Right lobe of liver (tissue), 6 donors: ENCODE results near the gene PIK3CG. TPM values are rescaled to one million over a fixed set of nuclear protein-coding genes. Genes with fewer than 3 reads are reported as not detected.
"Not testable (repeated sequence)": the region's sequence is repeated elsewhere in the genome, so short reads cannot be mapped to it uniquely, and the experiment has no call there.

Source experiments
- ATAC-seq, 4 donors: fragments of 200-7000 bp; cut with Tn5 transposase; one replicate each; pipeline ENCODE4 v1.9.1; 2020; ENCODE audit warnings: mild to moderate bottlenecking in 4 of 4, moderate library complexity in 4 of 4
- DNase-seq, 3 donors: peaks; one replicate each; pipeline ENCODE4 v3.0.0-alpha.2; 2020
- H3K27ac ChIP-seq, 3 donors: fragments of 200-600 bp; one replicate each; pipeline ENCODE4 v1.8.0; 2022
- H3K27me3 ChIP-seq, 2 donors: fragments of 200-600 bp; one replicate each; pipeline ENCODE4 v1.8.0; 2022
- H3K36me3 ChIP-seq, 4 donors: fragments of 200-600 bp; sonication (generic) in 1 of 4; one replicate each; pipeline versions ENCODE4 v1.5.1 to v1.8.0; 2017 to 2022; ENCODE audit warnings: control low read depth in 1 of 4
- H3K4me1 ChIP-seq, 4 donors: fragments of 200-600 bp; sonication (generic) in 1 of 4; one replicate each; pipeline versions ENCODE4 v1.5.1 to v1.8.0; 2017 to 2022; ENCODE audit warnings: control low read depth in 1 of 4
- H3K4me3 ChIP-seq, 3 donors: fragments of 200-600 bp; one replicate each; pipeline ENCODE4 v1.8.0; 2022
- H3K9me3 ChIP-seq, 4 donors: fragments of 200-600 bp; sonication (generic) in 1 of 4; one replicate each; pipeline versions ENCODE4 v1.5.1 to v1.8.0; 2017 to 2022; ENCODE audit warnings: control low read depth in 1 of 4
- CTCF ChIP-seq, 4 donors: fragments of 200-600 bp in 3 of 4; fragments of 450-650 bp in 1 of 4; IDR thresholded peaks; one replicate each; pipeline versions ENCODE4 v1.5.1 to v1.8.0; 2016 to 2022; ENCODE audit warnings: antibody characterized with exemption in 4 of 4, mild to moderate bottlenecking in 2 of 4
- POLR2A ChIP-seq: fragments of 450-650 bp; IDR thresholded peaks from one replicate; pipeline ENCODE4 v1.6.1; 2017; ENCODE audit warnings: antibody characterized with exemption, mild to moderate bottlenecking
- WGBS: methylation state at CpG from one replicate; pipeline ENCODE4 v1.1.6; 2018; ENCODE audit warnings: low coverage, low lambda C conversion rate; ENCODE audit not compliant: insufficient coverage; ENCODE audit errors: missing lambda C conversion rate; 5-methylcytosine and 5-hydroxymethylcytosine counted together
- intact Hi-C, 2 donors: fragments of 100-400 bp; cut with DNase I; formaldehyde crosslinking; loops; one replicate each; pipeline versions ENCODE4 v1.11.2 to v1.14.1; 2022
- total RNA-seq, 6 experiments: library from RNA; depleted of rRNA in 2 of 6; stranded (reverse); fragments of >200 nt in 2 of 6; fragmentation: NEBNext Ultra II Directional in 3 of 6; extraction: Animal tissue kit (Norgen Biotek cat#: 25700) in 3 of 6; gene quantifications; one replicate each; pipeline versions ENCODE4 v1.1.0 to v1.2.4, GENCODE V29; 2016 to 2023
- donor health status: DM: no; HTN: yes; CAD: no.
- donor health status: DM: no; HTN: no; CAD: no.
- donor health status: DM: no; HTN: no; CAD: no.
- donor health status: DM: no; HTN: yes; CAD: no.
- donor health status: DM: no; HTN: yes; CAD: no.

PIK3CG gene
- total RNA-seq, 6 experiments from 2014 or later, result 0.53 to 1.9 (median 0.71) TPM

- ATAC-seq (no peak), DNase-seq (no peak)
- WGBS, result 80% methylated on average over 4 of the region's 4 CpGs
- Histone ChIP-seq H3K9me3 (no peaks in the 10 kb centered on the region), H3K27me3 (no peaks in the 10 kb centered on the region), H3K4me3 (no peak overlapping the region), H3K36me3 (no peaks in the 10 kb centered on the region), H3K27ac (no peak overlapping the region), H3K4me1 (no peaks in the 10 kb centered on the region)
- intact Hi-C loops, result no loop called here
- TF ChIP-seq POLR2A (no peak), CTCF (IDR thresholded peaks at IDR 0.05) (no peak)
Observed at GRCh38 chr7:106926892-106927291, 61.8 kb downstream of the PIK3CG start.

DNA sequence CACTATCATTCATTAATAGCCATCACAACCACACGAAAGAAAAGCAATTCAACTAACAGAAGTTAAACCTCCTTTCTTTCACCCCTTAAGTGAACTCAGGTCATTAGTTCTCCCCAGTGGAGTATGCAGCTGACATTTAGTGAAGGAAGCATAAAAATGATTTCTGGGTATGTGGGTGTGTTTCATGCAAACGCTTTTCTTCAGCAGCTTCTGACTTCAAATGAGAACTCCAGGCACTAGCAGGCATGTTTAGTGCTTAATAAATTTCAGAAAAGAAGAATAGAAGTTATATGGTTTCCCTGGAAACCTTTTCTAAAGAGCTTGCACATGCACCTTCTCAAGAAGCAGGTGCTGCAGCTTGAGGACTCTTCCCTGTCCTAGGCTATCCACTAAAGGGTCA, 62.5 kb downstream of the PIK3CG start:
- H3K4me3 ChIP-seq, result no peak overlapping the region
- ATAC-seq, result no peak
- no peaks in the 10 kb centered on the region for H3K4me1 ChIP-seq
- H3K9me3 ChIP-seq, result no peaks in the 10 kb centered on the region
- H3K27ac ChIP-seq, result no peak overlapping the region
- no peaks in the 10 kb centered on the region for H3K27me3 ChIP-seq
- intact Hi-C loops, result no loop called here
- WGBS, result 33% methylated on average over 2 of the region's 2 CpGs
- H3K36me3 ChIP-seq, result no peaks in the 10 kb centered on the region
- no peak for TF ChIP-seq POLR2A
- TF ChIP-seq CTCF (IDR thresholded peaks at IDR 0.05), result no peak
- DNase-seq, result no peak

GRCh38 chr7:106929616-106930015, 64.5 kb downstream of the PIK3CG start:
- intact Hi-C loops, H3K36me3 ChIP-seq, H3K27ac ChIP-seq, ATAC-seq, H3K27me3 ChIP-seq, H3K4me1 ChIP-seq, H3K9me3 ChIP-seq, H3K4me3 ChIP-seq, DNase-seq: not testable (repeated sequence)
- WGBS, result 67% methylated on average over 1 of the region's 2 CpGs

- H3K9me3 ChIP-seq, result no peaks in the 10 kb centered on the region
- 70% methylated on average over 6 of the region's 6 CpGs for WGBS
- no peak for DNase-seq
- ATAC-seq, result no peak
- no peak overlapping the region for H3K27ac ChIP-seq
- TF ChIP-seq POLR2A, result no peak
- no peak for TF ChIP-seq CTCF (IDR thresholded peaks at IDR 0.05)
- no peaks in the 10 kb centered on the region for H3K4me1 ChIP-seq
- no peaks in the 10 kb centered on the region for H3K36me3 ChIP-seq
- no peak overlapping the region for H3K4me3 ChIP-seq
- intact Hi-C loops, result no loop called here
- no peaks in the 10 kb centered on the region for H3K27me3 ChIP-seq
Observed at GRCh38 chr7:106936236-106936635, 71.2 kb downstream of the PIK3CG start.

DNA sequence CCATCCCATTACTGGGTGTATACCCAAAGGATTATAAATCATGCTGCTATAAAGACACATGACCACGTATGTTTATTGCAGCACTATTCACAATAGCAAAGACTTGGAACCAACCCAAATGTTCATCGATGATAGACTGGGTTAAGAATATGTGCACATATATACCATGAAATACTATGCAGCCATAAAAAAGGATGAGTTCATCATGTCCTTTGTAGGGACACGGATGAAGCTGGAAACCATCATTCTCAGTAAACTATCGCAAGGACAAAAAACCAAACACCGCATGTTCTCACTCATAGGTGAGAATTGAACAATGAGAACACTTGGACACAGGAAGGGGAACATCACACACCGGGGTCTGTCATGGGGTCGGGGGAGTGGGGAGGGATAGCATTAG, 73.0 kb downstream of the PIK3CG start:
- H3K4me3 ChIP-seq, intact Hi-C loops, H3K4me1 ChIP-seq, H3K36me3 ChIP-seq, H3K9me3 ChIP-seq, DNase-seq, ATAC-seq, H3K27ac ChIP-seq, H3K27me3 ChIP-seq: not testable (repeated sequence)
- 92% methylated on average over 7 of the region's 7 CpGs for WGBS

GRCh38 chr7:106938803-106939202, 73.7 kb downstream of the PIK3CG start:
- WGBS, result 65% methylated on average over 5 of the region's 5 CpGs
- Histone ChIP-seq H3K27me3 (no peaks in the 10 kb centered on the region), H3K4me3 (no peak overlapping the region), H3K4me1 (no peaks in the 10 kb centered on the region), H3K36me3 (no peaks in the 10 kb centered on the region), H3K9me3 (no peaks in the 10 kb centered on the region), H3K27ac (no peak overlapping the region)
- no peak for TF ChIP-seq POLR2A
- no peak for TF ChIP-seq CTCF (IDR thresholded peaks at IDR 0.05)
- ATAC-seq, result no peak
- DNase-seq, result no peak
- intact Hi-C loops, result no loop called here
